ENCODE measurements around the gene ZNF451.

DNA sequence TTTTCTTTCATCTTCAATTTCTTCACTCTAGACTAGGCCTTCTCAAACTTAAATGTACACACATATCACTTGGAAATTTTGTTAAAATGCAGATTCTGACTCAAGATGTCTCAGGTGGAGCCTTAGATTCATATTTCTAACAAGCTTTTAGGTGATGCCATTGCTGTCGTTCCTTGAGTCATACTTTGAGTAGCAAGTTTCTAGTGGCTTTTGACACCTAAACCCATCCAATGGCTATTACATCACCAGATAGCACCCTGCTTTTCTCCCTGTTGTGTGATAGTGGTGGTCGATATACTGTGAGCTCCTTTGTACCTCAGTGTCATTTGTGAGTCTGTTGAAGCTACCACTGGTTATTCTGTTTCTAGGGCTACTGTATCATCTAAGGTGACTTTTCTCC is 47.4 kb downstream of the ZNF451 start:
- TF ChIP-seq CTCF (IDR thresholded peaks at IDR 0.05; ENCODE audit: insufficient read depth, low read length) (no peak), POLR2AphosphoS5 (IDR thresholded peaks at IDR 0.05; ENCODE audit: low read depth) (no peak)

Measured in HL-60 (cell line).